GM12892 (cell line): Measurements from ENCODE around the gene ANXA11.
"Not testable (repeated sequence)": the region's sequence is repeated elsewhere in the genome, so short reads cannot be mapped to it uniquely, and the experiment has no call there.

ENCODE experiments used
- DNase-seq: peaks from one replicate; pipeline ENCODE4 v3.0.0; 2011; ENCODE audit not compliant: insufficient read length
- FAIRE-seq: peaks from 2 replicates; lab custom pipeline; 2011; peaks lifted over from hg19 to GRCh38; lab: Jason Lieb, UNC
- POLR2A ChIP-seq: IDR thresholded peaks from 2 replicates; pipeline ENCODE4 v1.6.1; 2011; ENCODE audit warnings: low read depth, low read length, control low read depth
- POLR2AphosphoS5 ChIP-seq: IDR thresholded peaks from 2 replicates; pipeline ENCODE4 v1.6.1; 2011; ENCODE audit warnings: low read depth, low read length, control low read depth
- TAF1 ChIP-seq: IDR thresholded peaks from 2 replicates; pipeline ENCODE4 v1.6.1; 2011; ENCODE audit warnings: low read depth, mild to moderate bottlenecking, control low read depth, low read length, borderline replicate concordance

ANXA11 gene

DNA sequence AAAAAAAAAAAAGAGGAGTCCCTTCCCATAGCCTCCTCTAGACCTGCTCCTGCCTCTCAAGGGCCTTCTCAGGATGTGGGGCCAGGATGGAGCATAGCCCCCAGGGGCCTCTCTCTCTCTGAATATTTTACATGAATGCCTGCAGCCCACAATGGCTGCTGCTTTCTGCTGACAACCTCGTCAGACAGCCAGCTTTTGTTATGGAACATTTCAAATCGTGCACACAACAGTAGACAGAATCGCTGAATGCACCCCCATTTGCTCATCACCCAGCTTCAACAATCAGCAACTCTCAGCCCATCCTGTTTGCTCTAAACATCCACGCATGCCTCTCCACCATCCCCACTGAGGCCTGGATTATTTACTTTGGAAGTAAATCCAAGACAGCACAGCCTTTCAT is 67.4 kb downstream of the ANXA11 start:
- FAIRE-seq (no peak), DNase-seq (no peak)
- no peak for TF ChIP-seq TAF1
- TF ChIP-seq POLR2A, result no peak
- no peak for TF ChIP-seq POLR2AphosphoS5

DNA sequence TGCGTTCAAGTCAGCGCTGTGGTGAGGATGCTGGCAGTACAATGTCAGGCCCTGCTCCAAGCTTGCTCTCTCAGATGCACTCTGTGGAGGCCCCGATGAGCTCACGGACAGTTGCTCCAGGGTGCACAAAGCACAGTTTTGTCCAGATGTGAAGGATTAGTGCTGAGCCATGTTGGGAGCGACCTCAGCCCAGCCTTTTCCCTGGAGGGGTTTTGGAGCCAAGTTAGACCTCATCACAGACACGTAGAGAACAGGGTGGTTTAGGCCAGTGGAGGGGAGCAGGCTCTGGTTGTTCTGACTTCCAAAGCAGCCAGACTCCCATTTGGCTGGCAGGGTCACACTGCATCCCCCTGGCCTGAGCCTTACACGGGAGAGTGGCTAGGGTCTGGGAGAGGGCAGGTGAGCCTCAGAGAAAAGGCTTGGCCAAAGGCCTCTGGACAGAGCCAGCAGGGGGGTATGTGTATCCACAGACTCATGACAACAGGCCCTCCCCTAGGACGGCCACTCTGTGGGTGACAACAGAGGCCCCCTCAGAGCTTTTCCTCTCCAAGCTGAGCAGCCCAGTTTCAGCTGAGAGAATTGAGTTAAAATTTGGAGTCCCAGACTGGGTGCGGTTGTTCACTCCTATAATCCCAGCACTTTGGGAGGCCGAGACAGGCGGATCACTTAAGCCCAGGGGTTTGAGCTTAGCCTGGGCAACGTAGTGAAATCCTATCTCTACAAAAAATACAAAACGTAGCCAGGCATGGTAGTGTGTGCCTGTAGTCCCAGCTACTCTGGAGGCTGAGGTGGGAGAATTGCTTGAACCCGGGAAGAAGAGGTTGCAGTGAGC is 68.1 kb downstream of the ANXA11 start:
- no peak for FAIRE-seq
- no peak for DNase-seq
- no peak for TF ChIP-seq TAF1

DNA sequence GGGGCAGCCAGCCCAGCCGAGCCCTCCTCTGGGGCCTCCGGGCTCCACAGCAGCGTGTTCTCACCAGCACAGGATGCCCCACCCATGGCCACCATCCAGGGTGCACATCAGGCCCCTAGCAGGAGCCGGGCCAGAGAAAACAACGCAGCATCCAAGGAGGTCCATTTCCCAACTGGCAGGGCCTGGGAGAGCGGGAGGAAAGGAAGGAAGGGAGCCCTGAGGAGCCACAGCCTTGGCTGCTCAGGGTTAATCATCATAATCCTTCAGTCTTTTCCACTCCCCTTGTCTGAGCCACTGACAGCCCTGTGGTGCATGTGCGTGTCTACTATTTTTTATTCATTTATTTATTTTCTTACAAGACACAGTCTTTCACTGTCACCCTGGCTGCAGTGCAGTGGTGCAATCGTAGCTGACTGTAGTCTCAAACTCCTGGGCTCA is 69.2 kb downstream of the ANXA11 start:
- DNase-seq, result no peak
- FAIRE-seq, result no peak
- TF ChIP-seq TAF1, result no peak

DNA sequence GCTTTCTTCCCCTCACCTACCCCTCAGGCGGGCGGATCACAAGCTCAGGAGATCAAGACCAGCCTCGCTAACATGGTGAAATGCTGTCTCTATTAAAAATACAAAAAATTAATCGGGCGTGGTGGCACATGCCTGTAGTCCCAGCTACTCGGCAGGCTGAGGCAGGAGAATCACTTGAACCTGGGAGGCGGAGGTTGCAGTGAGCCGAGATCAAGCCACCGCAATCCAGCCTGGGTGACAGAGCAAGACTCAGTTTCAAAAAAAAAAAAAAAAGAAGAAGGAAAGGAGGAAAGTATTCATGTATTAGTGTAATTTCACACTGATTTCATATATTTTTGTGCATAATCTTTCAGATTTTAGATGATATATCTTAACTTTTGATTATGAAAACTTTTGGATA is 71.7 kb downstream of the ANXA11 start:
- FAIRE-seq, result not testable (repeated sequence)

DNA sequence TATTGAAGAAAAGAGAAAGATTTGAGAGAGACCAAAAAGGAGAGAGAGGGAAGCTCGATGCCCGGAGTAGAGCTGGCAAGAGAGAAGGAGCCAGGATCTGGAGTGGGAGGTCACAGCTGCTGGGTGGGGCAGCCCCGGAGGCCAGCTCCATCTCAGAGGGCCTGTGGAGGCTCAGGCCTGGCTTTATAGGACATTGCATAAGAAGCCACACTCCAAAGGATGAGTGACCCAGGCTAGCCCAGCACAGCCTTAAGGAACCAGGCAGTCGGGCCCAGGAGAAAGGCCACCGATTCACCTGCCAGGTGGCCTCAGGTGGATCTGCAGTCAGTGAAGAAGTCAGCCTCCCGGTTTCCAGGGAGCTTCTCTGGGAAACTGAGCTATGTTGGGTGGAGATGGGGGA is 72.1 kb downstream of the ANXA11 start:
- no peak for TF ChIP-seq POLR2AphosphoS5
- TF ChIP-seq POLR2A, result no peak
- TF ChIP-seq TAF1, result no peak
- FAIRE-seq (no peak), DNase-seq (no peak)

More for the DNA sequence above, 71.7 kb downstream of the ANXA11 start:
- not testable (repeated sequence) for DNase-seq

DNA sequence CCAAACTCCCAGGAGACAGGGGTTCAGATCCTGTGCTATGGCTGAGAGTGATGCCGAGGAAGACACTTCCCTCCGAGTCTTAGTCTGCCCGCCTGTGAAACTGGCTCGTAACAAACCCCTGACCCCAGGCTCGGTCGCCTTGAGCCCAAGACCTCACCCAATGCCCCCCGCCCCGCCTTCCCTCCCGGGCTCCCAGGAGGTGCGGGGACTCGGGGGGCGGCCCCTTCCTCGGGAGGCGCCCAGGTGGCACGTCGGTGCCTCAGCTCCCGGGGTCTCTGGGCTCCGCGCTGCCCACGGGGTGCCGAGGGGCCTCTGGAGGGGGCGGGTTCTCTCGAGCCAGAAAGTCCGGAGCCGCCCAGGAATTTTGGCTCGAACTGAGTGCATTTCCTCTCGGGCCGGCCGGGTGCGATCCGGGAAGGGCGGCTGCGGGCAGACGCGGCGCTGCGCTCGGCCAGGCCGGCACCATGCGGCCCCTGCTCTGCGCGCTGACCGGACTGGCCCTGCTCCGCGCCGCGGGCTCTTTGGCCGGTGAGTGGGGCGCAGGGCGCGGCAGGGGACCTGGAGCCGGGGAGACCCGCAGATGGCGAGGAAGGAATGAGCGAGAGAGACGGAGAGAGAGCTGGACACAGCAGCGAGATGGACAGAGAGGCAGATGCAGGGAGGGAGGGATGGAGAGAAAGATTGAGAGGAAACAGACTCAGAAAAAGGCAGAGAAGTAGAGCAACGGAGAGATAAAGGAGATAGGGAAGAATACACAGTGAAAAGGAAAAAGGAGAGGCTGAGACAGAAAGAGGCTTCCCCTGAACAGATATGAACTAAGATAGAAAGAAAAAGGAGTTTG is 72.8 kb downstream of the ANXA11 start, which contains the start of gene PLAC9:
TSS of gene PLAC9 (plus strand) at position 432 of the 841 bp plus-strand sequence. CDS start at position 465, 33 bp downstream.
- FAIRE-seq (no peak), DNase-seq (no peak)
- TF ChIP-seq POLR2A, result no peak
- no peak for TF ChIP-seq POLR2AphosphoS5
- no peak for TF ChIP-seq TAF1

- FAIRE-seq (no peak), DNase-seq (no peak)
- TF ChIP-seq POLR2AphosphoS5 (no peak), POLR2A (no peak), TAF1 (no peak)
Measured at GRCh38 chr10:80131499-80131901, 73.8 kb downstream of the ANXA11 start.

DNA sequence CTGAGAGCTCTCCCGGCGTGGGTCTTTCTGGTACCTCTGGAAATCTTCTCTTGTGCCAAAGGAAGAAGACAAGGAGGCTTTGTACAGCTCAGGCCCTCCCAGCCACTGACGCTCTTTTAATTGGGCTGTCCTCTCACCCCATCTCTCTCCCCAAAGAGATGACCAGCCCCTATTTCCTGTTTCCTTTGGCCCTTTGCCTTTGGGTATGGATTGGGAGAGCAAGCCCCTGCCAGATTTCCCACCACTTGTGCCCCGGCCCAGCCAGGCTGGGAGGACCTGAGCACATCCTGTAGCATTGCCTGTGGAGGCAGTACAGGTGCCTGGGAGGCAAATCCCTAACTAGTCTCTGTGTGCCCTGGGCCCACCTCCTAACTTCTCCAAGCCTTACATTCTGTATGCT is 78.5 kb downstream of the ANXA11 start:
- DNase-seq, result no peak
- TF ChIP-seq POLR2A (no peak), TAF1 (no peak), POLR2AphosphoS5 (no peak)
- FAIRE-seq, result no peak

DNA sequence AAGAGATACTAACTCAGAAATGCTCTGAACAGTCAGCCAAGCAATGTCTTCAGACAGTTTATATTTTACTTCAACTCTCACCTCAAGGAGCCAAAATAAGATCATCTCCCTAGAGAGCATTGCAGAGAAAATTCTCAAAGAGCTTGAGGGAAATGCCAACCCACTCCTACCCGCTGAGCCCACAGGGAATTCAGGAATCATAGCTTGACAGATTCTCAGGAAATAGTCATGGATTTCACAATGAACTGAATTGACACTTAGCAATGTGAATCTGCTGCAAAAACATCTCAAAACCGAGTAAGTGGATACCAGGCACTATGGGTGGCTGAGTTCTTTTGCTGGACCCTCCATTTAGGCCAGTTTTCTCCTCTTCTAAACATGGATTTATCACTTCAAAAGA is 82.6 kb downstream of the ANXA11 start:
- no peak for TF ChIP-seq TAF1
- no peak for TF ChIP-seq POLR2AphosphoS5
- TF ChIP-seq POLR2A, result no peak
- FAIRE-seq (no peak), DNase-seq (no peak)

- no peak for FAIRE-seq
Measured at GRCh38 chr10:80122110-80122710, 83.1 kb downstream of the ANXA11 start.

GRCh38 chr10:80118669-80119068 is 86.7 kb downstream of the ANXA11 start:
- FAIRE-seq, result no peak
- TF ChIP-seq TAF1, result no peak
- no peak for TF ChIP-seq POLR2AphosphoS5
- TF ChIP-seq POLR2A, result no peak
- no peak for DNase-seq

More at GRCh38 chr10:80122110-80122710, 83.1 kb downstream of the ANXA11 start:
- TF ChIP-seq POLR2A (no peak), TAF1 (no peak), POLR2AphosphoS5 (no peak)
- DNase-seq, result no peak
